Activated naive CD8-positive, alpha-beta T cell treated with anti-CD3 and anti-CD28 coated beads for 36 hours (primary cell): Measurements from ENCODE around the gene UMODL1. TPM values are rescaled to one million over a fixed set of nuclear protein-coding genes. Genes with fewer than 3 reads are reported as not detected.
"Not testable (repeated sequence)": the region's sequence is repeated elsewhere in the genome, so short reads cannot be mapped to it uniquely, and the experiment has no call there.

ENCODE experiments used
- DNase-seq: peaks from one replicate; pipeline ENCODE4 v3.0.0; 2021
- H3K27ac Mint-ChIP-seq: one replicate; pipeline ENCODE4 v1.8.0; 2022; ENCODE audit warnings: mild to moderate bottlenecking, moderate library complexity, mixed read lengths
- H3K27me3 Mint-ChIP-seq: one replicate; pipeline ENCODE4 v1.8.0; 2022; ENCODE audit warnings: mild to moderate bottlenecking, mixed read lengths
- H3K36me3 Mint-ChIP-seq: one replicate; pipeline ENCODE4 v1.8.0; 2021; ENCODE audit warnings: mild to moderate bottlenecking, mixed read lengths
- H3K4me1 Mint-ChIP-seq: one replicate; pipeline ENCODE4 v1.8.0; 2021; ENCODE audit warnings: mixed read lengths
- H3K4me3 Mint-ChIP-seq: one replicate; pipeline ENCODE4 v1.8.0; 2022; ENCODE audit warnings: mild to moderate bottlenecking, moderate library complexity, mixed read lengths
- H3K9me3 Mint-ChIP-seq: one replicate; pipeline ENCODE4 v1.8.0; 2022; ENCODE audit warnings: mixed read lengths
- total RNA-seq, 2 experiments: library from RNA; stranded (reverse); gene quantifications; one replicate each; pipeline ENCODE4 v1.2.3, GENCODE V29; 2021

The UMODL1 gene
- total RNA-seq, 2 experiments from 2014 or later, result not detected

GRCh38 chr21:42180001-42180400 lies 108.9 kb downstream of the UMODL1 start:
- not testable (repeated sequence) for H3K4me1 Mint-ChIP-seq

GRCh38 chr21:42182713-42183371 lies 111.7 kb downstream of the UMODL1 start:
- H3K9me3 Mint-ChIP-seq, result peaks cover 16% of the 10 kb centered on the region
- H3K4me1 Mint-ChIP-seq, result peaks cover 17% of the 10 kb centered on the region
- H3K36me3 Mint-ChIP-seq, result peaks cover 14% of the 10 kb centered on the region
- no peak overlapping the region for H3K4me3 Mint-ChIP-seq
- H3K27ac Mint-ChIP-seq, result no peak overlapping the region
- DNase-seq, result no peak
- no peaks in the 10 kb centered on the region for H3K27me3 Mint-ChIP-seq

More at GRCh38 chr21:42180001-42180400, 108.9 kb downstream of the UMODL1 start:
- H3K27me3 Mint-ChIP-seq, H3K36me3 Mint-ChIP-seq, H3K27ac Mint-ChIP-seq, H3K4me3 Mint-ChIP-seq, H3K9me3 Mint-ChIP-seq, DNase-seq: not testable (repeated sequence)

- Mint-ChIP-seq H3K27ac (no peak overlapping the region), H3K27me3 (no peaks in the 10 kb centered on the region), H3K36me3 (peaks cover 14% of the 10 kb centered on the region), H3K4me3 (no peak overlapping the region), H3K4me1 (peaks cover 23% of the 10 kb centered on the region), H3K9me3 (peaks cover 16% of the 10 kb centered on the region)
- DNase-seq, result no peak
Measured at GRCh38 chr21:42183374-42184266, 112.5 kb downstream of the UMODL1 start.

GRCh38 chr21:42186591-42186990 lies 115.5 kb downstream of the UMODL1 start:
- Mint-ChIP-seq H3K36me3 (peaks cover 14% of the 10 kb centered on the region), H3K27ac (peak overlapping the region; percentile 19), H3K27me3 (no peaks in the 10 kb centered on the region), H3K4me3 (no peak overlapping the region), H3K4me1 (peaks cover 44% of the 10 kb centered on the region), H3K9me3 (peaks cover 16% of the 10 kb centered on the region)
- no peak for DNase-seq

GRCh38 chr21:42187976-42188653 lies 117.0 kb downstream of the UMODL1 start:
- no peaks in the 10 kb centered on the region for H3K27me3 Mint-ChIP-seq
- H3K36me3 Mint-ChIP-seq, result peaks cover 14% of the 10 kb centered on the region
- peak; percentile 78 for DNase-seq
- H3K9me3 Mint-ChIP-seq, result peaks cover 16% of the 10 kb centered on the region
- H3K27ac Mint-ChIP-seq, result peak overlapping the region; percentile 94
- H3K4me3 Mint-ChIP-seq, result peak overlapping the region; percentile 69
- peaks cover 60% of the 10 kb centered on the region for H3K4me1 Mint-ChIP-seq

GRCh38 chr21:42188663-42189062 lies 117.5 kb downstream of the UMODL1 start:
- Mint-ChIP-seq H3K27me3 (no peaks in the 10 kb centered on the region), H3K9me3 (peaks cover 16% of the 10 kb centered on the region), H3K36me3 (peaks cover 14% of the 10 kb centered on the region), H3K27ac (peak overlapping the region; percentile 94), H3K4me1 (peaks cover 65% of the 10 kb centered on the region), H3K4me3 (peak overlapping the region; percentile 69)
- DNase-seq, result no peak

GRCh38 chr21:42189431-42189830 lies 118.3 kb downstream of the UMODL1 start:
- peaks cover 14% of the 10 kb centered on the region for H3K36me3 Mint-ChIP-seq
- no peak for DNase-seq
- no peaks in the 10 kb centered on the region for H3K27me3 Mint-ChIP-seq
- H3K9me3 Mint-ChIP-seq, result peaks cover 16% of the 10 kb centered on the region
- H3K4me1 Mint-ChIP-seq, result peaks cover 70% of the 10 kb centered on the region
- H3K27ac Mint-ChIP-seq, result no peak overlapping the region
- H3K4me3 Mint-ChIP-seq, result no peak overlapping the region

GRCh38 chr21:42189860-42190485 lies 118.9 kb downstream of the UMODL1 start:
- Mint-ChIP-seq H3K4me1 (peaks cover 73% of the 10 kb centered on the region), H3K27ac (peak overlapping the region; percentile 31), H3K36me3 (peaks cover 14% of the 10 kb centered on the region), H3K27me3 (no peaks in the 10 kb centered on the region), H3K9me3 (peaks cover 16% of the 10 kb centered on the region), H3K4me3 (no peak overlapping the region)
- DNase-seq, result peak; percentile 43

- Mint-ChIP-seq H3K9me3 (peaks cover 13% of the 10 kb centered on the region), H3K36me3 (peaks cover 14% of the 10 kb centered on the region), H3K27me3 (no peaks in the 10 kb centered on the region), H3K4me1 (peaks cover 74% of the 10 kb centered on the region), H3K4me3 (no peak overlapping the region), H3K27ac (no peak overlapping the region)
- DNase-seq, result no peak
Measured at GRCh38 chr21:42190486-42190863, 119.4 kb downstream of the UMODL1 start.

- Mint-ChIP-seq H3K9me3 (peaks cover 7% of the 10 kb centered on the region), H3K27ac (no peak overlapping the region), H3K27me3 (no peaks in the 10 kb centered on the region), H3K4me1 (peaks cover 71% of the 10 kb centered on the region), H3K36me3 (peaks cover 8% of the 10 kb centered on the region), H3K4me3 (no peak overlapping the region)
- no peak for DNase-seq
Measured at GRCh38 chr21:42191064-42191463, 119.9 kb downstream of the UMODL1 start.

GRCh38 chr21:42191696-42192595 lies 120.8 kb downstream of the UMODL1 start:
- Mint-ChIP-seq H3K9me3 (no peaks in the 10 kb centered on the region), H3K36me3 (no peaks in the 10 kb centered on the region), H3K4me1 (peaks cover 65% of the 10 kb centered on the region), H3K27ac (peak overlapping the region; percentile 25), H3K27me3 (no peaks in the 10 kb centered on the region), H3K4me3 (no peak overlapping the region)
- DNase-seq, result no peak
